ENCODE results near the gene KIF25.

GRCh38 chr6:168055696-168056489 lies 58.4 kb downstream of the KIF25 start:
- TF ChIP-seq POLR2AphosphoS5 (IDR thresholded peaks at IDR 0.05) (no peak), CTCF (IDR thresholded peaks at IDR 0.05) (no peak), POLR2A (IDR thresholded peaks at IDR 0.05) (no peak)
